GM04504 (cell line): ENCODE results near the gene APOM.

Experiments
- DNase-seq: peaks from one replicate; pipeline ENCODE4 v3.0.0-alpha.2; 2012; ENCODE audit warnings: low read depth

The APOM gene

GRCh38 chr6:31705931-31706330 is 50.2 kb downstream of the APOM start:
- no peak for DNase-seq

DNA sequence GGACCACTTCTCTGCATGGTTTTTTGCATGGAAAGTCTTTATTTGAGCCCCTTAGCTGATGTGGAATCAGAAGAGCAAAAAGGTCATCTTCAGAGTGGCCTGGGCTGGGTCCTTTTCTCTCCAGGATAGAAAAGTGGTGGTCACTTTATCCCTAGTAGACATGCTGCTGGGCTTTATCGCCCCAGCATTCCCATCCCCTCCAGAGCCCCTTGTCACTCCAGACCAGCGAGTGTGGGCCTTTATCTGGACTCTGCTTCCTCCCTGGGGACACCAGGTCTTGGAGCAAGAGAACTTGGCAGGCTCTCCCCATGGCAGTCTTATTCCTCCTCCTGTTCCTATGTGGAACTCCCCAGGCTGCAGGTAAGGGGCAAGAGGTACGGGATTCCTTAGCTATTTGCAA is 50.9 kb downstream of the APOM start, which contains the start of gene LY6G6F:
Gene LY6G6F, plus strand, starts transcription at position 268 of the 400 bp plus-strand sequence. Its CDS starts 41 bp downstream, at position 309.
- DNase-seq = no peak

- no peak for DNase-seq
These were observed 52.0 kb downstream of the APOM start for GRCh38 chr6:31707701-31708100.
